AG09319 (cell line): Measurements from ENCODE around the gene SYNE2.

Source experiments
- DNase-seq: peaks from one replicate; pipeline ENCODE4 v3.0.0-alpha.2; 2010; ENCODE audit warnings: low read depth; ENCODE audit errors: extremely low read depth
- TF ChIP-seq, protein P1 (sequence below): IDR thresholded peaks from 2 replicates; pipeline ENCODE4 v1.5.1; 2011; ENCODE audit warnings: low read depth, mild to moderate bottlenecking, inconsistent platforms, low read length, moderate library complexity

Gene SYNE2

DNA sequence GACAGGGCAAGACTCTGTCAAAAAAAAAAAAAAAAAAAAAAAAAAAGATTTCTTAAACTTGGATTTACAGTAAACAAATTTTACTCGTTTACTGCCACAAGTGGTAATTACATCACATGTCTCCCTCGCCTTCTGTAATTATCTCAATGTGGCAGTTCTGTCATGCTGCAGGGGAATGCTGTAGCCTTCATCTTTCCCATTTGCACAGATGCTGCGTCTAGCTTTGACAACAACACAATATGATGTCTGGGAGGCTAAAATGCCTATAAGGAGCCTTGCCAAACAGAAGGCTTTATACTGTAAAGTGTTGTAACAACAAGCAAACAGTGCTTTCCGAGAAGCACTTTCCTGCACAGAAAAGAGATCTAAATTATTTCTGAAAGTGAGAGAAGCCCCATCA, 392.7 kb downstream of the SYNE2 start:
- TF ChIP-seq, protein P1, sequence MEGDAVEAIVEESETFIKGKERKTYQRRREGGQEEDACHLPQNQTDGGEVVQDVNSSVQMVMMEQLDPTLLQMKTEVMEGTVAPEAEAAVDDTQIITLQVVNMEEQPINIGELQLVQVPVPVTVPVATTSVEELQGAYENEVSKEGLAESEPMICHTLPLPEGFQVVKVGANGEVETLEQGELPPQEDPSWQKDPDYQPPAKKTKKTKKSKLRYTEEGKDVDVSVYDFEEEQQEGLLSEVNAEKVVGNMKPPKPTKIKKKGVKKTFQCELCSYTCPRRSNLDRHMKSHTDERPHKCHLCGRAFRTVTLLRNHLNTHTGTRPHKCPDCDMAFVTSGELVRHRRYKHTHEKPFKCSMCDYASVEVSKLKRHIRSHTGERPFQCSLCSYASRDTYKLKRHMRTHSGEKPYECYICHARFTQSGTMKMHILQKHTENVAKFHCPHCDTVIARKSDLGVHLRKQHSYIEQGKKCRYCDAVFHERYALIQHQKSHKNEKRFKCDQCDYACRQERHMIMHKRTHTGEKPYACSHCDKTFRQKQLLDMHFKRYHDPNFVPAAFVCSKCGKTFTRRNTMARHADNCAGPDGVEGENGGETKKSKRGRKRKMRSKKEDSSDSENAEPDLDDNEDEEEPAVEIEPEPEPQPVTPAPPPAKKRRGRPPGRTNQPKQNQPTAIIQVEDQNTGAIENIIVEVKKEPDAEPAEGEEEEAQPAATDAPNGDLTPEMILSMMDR, result no peak
- DNase-seq, result no peak

DNA sequence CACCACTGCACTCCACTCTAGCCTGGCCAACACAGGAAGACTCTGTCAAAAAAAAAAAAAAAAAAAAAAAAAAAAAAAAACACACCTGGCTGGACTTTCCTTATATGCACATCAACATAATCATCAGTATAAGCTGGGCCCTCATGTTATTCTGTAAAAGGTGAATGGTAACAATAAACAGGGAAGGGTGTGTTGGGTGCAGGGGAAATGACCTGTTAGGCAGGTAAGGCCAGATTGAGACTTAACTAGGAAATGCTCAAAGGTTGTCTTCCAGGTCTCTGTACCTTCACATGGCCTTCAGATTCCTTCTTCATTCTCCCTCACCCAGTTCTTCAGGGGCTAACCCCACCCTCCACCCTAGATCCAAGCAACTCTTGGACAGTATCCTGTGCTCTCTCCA, 393.9 kb downstream of the SYNE2 start:
- TF ChIP-seq, protein P1, result no peak
- DNase-seq, result no peak

DNA sequence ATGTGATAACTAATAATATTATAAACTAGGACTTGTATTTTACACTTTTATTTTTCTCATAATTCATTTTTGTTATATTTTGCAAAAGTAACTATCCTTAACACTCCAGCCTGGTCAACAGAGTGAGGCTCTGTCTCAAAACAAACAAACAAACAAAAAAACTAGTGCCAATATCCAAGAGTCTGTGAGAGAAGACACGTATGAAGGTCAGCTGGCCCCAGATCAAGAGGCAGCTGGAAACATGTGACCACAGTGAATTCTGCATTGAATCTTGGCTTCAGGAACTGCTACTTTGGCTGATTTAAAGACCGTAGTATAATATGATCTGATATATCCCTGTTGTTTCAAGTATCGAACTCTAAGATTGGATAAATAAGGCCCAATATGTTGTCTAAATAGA, 394.4 kb downstream of the SYNE2 start:
- no peak for DNase-seq
- TF ChIP-seq, protein P1, result no peak

DNA sequence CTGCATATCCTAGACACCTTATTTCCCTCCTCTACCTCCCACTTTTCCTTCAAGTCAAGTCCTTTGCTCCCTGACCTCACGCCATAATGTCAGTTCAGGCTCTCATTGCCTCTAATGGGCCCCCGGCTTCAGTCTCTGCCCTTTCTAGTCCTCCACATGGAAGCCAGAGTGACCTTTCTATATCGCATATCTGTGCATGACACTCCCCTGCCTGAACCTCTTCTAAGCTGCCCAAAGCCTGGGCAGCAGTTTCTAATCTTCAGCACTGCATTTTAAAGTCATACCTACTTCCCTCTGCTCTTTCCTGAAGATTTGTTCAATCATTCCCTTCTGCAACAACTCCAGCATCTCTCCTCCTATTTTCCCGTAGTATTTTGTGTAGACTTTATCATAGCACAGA, 395.9 kb downstream of the SYNE2 start:
- DNase-seq, result no peak
- TF ChIP-seq, protein P1, result no peak

DNA sequence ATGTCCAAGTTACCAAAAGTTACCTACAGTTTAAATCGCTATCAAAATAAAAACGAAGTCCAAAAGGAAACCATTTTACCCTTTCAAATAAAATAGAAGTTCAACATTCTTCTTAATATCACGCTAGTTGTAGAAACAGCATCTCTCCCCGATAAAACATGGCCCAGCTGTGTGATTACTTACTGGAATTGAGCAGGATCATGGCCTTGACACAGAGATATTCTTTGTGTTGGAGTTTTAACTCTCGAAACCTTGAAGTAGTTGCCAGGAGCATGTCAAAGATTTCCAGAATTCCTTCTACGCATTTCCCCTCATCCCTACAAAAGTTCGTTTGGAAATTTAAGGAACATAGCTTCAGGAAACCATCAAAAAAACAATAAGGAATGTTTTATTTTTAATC, 396.6 kb downstream of the SYNE2 start:
- DNase-seq, result no peak
- TF ChIP-seq, protein P1, result no peak

DNA sequence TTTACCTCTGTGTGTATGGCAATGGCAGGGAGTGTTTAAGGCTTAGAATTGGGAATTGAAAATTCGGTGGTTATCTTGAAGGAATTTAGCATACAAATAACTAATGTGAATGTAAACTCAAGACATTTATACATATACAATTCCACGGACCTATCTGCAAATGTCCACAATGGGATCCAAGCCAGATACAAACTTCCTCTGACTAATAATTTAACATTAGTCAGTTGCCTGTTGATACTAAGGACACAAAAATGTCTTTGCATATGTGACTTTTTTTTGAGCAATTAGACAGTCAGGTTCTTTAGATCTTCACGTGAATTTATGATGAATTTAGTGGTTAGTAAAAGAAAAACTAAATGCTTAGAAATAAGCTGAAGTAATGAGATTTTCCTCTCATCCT, 400.9 kb downstream of the SYNE2 start:
- TF ChIP-seq, protein P1, result no peak
- no peak for DNase-seq

DNA sequence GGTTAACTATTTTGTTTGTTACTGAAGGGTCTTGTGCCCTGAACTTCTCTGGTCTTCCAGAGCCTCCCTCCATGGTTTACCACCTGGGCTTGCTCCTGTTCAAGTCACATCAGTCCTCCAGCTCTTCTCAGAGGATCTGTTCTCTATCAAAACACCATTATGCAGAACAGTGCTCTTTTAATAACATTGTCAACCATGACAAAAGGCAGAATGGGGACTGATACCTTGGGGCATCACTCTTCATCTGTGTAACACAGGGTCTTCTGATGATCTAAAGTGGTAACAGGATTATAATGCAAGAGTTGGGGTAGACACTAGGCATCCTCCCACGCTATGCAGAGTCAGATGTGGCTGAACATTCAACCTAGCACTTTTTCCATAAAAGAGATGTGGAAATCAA, 403.0 kb downstream of the SYNE2 start:
- no peak for DNase-seq
- TF ChIP-seq, protein P1, result no peak
